ENCODE data around the gene BIN2. TPM values are rescaled to one million over a fixed set of nuclear protein-coding genes. Genes with fewer than 3 reads are reported as not detected.
"Not testable (repeated sequence)": the region's sequence is repeated elsewhere in the genome, so short reads cannot be mapped to it uniquely, and the experiment has no call there.

BIN2 gene
- total and polyA plus RNA-seq, 2 donors (not counting 1 experiment from before 2014, with no cell fraction given): not detected

DNA sequence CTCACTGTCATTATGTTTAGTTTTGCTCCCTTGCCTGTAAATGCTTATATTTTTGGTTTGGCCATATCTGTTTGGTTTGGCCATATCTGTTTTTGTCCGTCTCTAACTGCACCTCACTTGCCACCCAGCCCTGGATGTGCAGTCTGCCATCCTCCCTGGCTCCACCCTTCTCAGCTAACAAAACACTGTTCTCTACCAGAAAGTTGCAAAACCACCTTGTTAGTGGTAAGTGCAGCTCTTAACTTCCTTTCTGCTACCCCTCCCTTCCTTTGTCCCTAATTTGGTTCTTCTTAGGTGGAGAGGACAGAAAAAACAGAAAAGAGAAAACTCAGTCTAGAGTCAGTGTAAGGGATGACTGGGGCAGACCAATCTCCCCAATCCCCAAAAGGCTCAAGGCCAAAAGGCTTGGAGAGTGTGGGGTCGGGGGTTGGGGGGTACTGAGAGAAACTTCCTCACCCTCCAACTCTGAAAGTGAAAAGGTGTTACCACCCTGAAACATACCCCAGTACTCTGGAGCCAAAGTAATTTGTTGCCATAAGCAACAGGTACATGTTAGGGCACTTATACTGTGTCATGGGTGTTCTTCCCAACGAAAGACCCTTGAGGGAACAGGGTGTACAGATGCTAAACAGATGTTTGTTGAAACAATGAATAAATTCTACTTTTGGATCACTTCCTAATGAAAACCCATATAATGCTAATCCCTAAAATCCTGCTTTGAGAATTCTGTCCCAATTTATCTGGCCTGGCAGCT is 5.0 kb downstream of the BIN2 start:
- Histone ChIP-seq H3K27me3 (ENCODE audit: control insufficient read depth, insufficient read depth, low read length) (no peaks in the 10 kb centered on the region), H3K36me3 (ENCODE audit: control insufficient read depth, insufficient read depth, low read length) (no peaks in the 10 kb centered on the region), H3K4me2 (ENCODE audit: extremely low read depth, insufficient read depth, low read length) (no peak overlapping the region), H3K79me2 (ENCODE audit: control insufficient read depth, insufficient read depth, low read length) (no peaks in the 10 kb centered on the region), H3K9ac (ENCODE audit: insufficient read depth, low read length) (no peak overlapping the region), H4K20me1 (ENCODE audit: control insufficient read depth, extremely low read depth, insufficient read depth, low read length) (no peaks in the 10 kb centered on the region), H3K4me1 (ENCODE audit: control insufficient read depth, extremely low read depth, insufficient read depth, low read length) (no peaks in the 10 kb centered on the region), H2AFZ (ENCODE audit: low read length) (no peak overlapping the region), H3K4me3 (replicated peaks in 1 of 4; ENCODE audit: control extremely low read depth in 1 of 4, insufficient read depth in 1 of 4, low read depth in 3 of 4, low read length in 4 of 4) (no peak overlapping the region), H3K9me3 (ENCODE audit: control insufficient read depth, insufficient read depth, low read depth, low read length) (no peaks in the 10 kb centered on the region), H3K27ac (ENCODE audit: insufficient read depth, low read length) (no peak overlapping the region)
- no peak for DNase-seq (ENCODE audit: low read depth in 2 of 2)
- TF ChIP-seq, protein P1, sequence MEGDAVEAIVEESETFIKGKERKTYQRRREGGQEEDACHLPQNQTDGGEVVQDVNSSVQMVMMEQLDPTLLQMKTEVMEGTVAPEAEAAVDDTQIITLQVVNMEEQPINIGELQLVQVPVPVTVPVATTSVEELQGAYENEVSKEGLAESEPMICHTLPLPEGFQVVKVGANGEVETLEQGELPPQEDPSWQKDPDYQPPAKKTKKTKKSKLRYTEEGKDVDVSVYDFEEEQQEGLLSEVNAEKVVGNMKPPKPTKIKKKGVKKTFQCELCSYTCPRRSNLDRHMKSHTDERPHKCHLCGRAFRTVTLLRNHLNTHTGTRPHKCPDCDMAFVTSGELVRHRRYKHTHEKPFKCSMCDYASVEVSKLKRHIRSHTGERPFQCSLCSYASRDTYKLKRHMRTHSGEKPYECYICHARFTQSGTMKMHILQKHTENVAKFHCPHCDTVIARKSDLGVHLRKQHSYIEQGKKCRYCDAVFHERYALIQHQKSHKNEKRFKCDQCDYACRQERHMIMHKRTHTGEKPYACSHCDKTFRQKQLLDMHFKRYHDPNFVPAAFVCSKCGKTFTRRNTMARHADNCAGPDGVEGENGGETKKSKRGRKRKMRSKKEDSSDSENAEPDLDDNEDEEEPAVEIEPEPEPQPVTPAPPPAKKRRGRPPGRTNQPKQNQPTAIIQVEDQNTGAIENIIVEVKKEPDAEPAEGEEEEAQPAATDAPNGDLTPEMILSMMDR (conservative IDR thresholded peaks at IDR 0.05 in 1 of 2, IDR thresholded peaks at IDR 0.05 in 1 of 2; ENCODE audit: low read depth in 1 of 2, low read length in 2 of 2): no peak
- TF ChIP-seq EZH2 (IDR thresholded peaks at IDR 0.05; ENCODE audit: low read length, missing control alignments): no peak

DNA sequence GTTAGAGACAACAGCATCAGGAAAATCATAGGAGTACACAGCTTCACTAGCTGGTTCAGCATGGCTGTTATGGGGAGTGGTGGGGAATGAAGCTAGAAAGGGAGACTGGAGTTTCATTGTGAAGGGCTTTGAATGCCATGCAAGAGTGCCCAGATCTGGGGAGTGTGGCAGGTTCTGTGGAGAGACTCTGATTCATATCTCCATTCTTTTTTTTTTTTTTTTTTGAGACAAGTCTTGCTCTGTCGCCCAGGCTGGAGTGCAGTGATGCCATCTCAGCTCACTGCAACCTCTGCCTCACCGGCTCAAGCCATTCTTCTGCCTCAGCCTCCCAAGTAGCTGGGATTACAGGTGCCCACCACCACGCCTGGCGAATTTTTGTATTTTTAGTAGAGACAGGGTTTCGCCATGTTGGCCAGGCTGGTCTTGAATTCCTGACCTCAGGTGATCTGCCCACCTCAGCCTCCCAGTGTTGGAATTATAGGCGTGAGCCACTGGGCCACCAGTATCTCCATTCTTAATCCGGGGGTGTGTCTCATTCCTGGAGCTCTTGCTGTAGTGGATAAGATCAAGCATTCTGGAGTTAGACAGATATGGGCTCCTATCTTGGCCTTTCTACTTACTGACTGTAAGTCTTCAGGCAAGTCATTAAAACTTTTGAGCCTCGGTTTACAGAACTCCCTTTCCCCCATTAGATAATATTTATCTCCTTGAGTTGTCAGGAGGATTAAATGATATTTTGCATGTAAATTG is 5.7 kb downstream of the BIN2 start:
- H3K27me3 ChIP-seq (ENCODE audit: control insufficient read depth, insufficient read depth, low read length): not testable (repeated sequence)

GRCh38 chr12:51311389-51311788 is 12.6 kb downstream of the BIN2 start:
- no peak overlapping the region for H3K27ac ChIP-seq (ENCODE audit: insufficient read depth, low read length)
- no peaks in the 10 kb centered on the region for H3K36me3 ChIP-seq (ENCODE audit: control insufficient read depth, insufficient read depth, low read length)
- H4K20me1 ChIP-seq (ENCODE audit: control insufficient read depth, extremely low read depth, insufficient read depth, low read length): no peaks in the 10 kb centered on the region
- H3K4me3 ChIP-seq (replicated peaks in 1 of 4; ENCODE audit: control extremely low read depth in 1 of 4, insufficient read depth in 1 of 4, low read depth in 3 of 4, low read length in 4 of 4): no peak overlapping the region
- no peaks in the 10 kb centered on the region for H3K9me3 ChIP-seq (ENCODE audit: control insufficient read depth, insufficient read depth, low read depth, low read length)
- peaks cover 8% of the 10 kb centered on the region for H3K4me1 ChIP-seq (ENCODE audit: control insufficient read depth, extremely low read depth, insufficient read depth, low read length)
- H2AFZ ChIP-seq (ENCODE audit: low read length): no peak overlapping the region
- no peaks in the 10 kb centered on the region for H3K79me2 ChIP-seq (ENCODE audit: control insufficient read depth, insufficient read depth, low read length)
- H3K9ac ChIP-seq (ENCODE audit: insufficient read depth, low read length): no peak overlapping the region
- no peak for DNase-seq (ENCODE audit: low read depth in 2 of 2)
- no peak for TF ChIP-seq EZH2 (IDR thresholded peaks at IDR 0.05; ENCODE audit: low read length, missing control alignments)
- TF ChIP-seq, protein P1 (conservative IDR thresholded peaks at IDR 0.05 in 1 of 2, IDR thresholded peaks at IDR 0.05 in 1 of 2; ENCODE audit: low read depth in 1 of 2, low read length in 2 of 2): no peak
- no peaks in the 10 kb centered on the region for H3K27me3 ChIP-seq (ENCODE audit: control insufficient read depth, insufficient read depth, low read length)
- H3K4me2 ChIP-seq (ENCODE audit: extremely low read depth, insufficient read depth, low read length): no peak overlapping the region

More for the DNA sequence above, 5.7 kb downstream of the BIN2 start:
- not testable (repeated sequence) for H3K9ac ChIP-seq (ENCODE audit: insufficient read depth, low read length); H3K4me3 ChIP-seq (replicated peaks in 1 of 4; ENCODE audit: control extremely low read depth in 1 of 4, insufficient read depth in 1 of 4, low read depth in 3 of 4, low read length in 4 of 4); DNase-seq (ENCODE audit: low read depth in 2 of 2); H3K4me2 ChIP-seq (ENCODE audit: extremely low read depth, insufficient read depth, low read length); H2AFZ ChIP-seq (ENCODE audit: low read length); H3K27ac ChIP-seq (ENCODE audit: insufficient read depth, low read length); H3K9me3 ChIP-seq (ENCODE audit: control insufficient read depth, insufficient read depth, low read depth, low read length); H4K20me1 ChIP-seq (ENCODE audit: control insufficient read depth, extremely low read depth, insufficient read depth, low read length); H3K36me3 ChIP-seq (ENCODE audit: control insufficient read depth, insufficient read depth, low read length); H3K4me1 ChIP-seq (ENCODE audit: control insufficient read depth, extremely low read depth, insufficient read depth, low read length); H3K79me2 ChIP-seq (ENCODE audit: control insufficient read depth, insufficient read depth, low read length)
